Activated CD8-positive, alpha-beta memory T cell treated with anti-CD3 and anti-CD28 coated beads, Interleukin-2, amount 50 U/mL, for 48 hours (primary cell): ENCODE data around the gene ASPG.

ENCODE experiments used
- DNase-seq: peaks from one replicate; pipeline ENCODE4 v3.0.0-alpha.2; 2020

The ASPG gene

GRCh38 chr14:104085032-104085888 is at the start of gene ASPG:
ASPG (plus strand) TSS chr14:104085700; CDS start chr14:104085771, 71 bp downstream.
- no peak for DNase-seq

- no peak for DNase-seq
Observed at GRCh38 chr14:104036212-104036611, 49.3 kb upstream of the ASPG start.

GRCh38 chr14:104037074-104037473 is 48.4 kb upstream of the ASPG start:
- no peak for DNase-seq

GRCh38 chr14:104037903-104038302 is 47.6 kb upstream of the ASPG start:
- DNase-seq, result no peak

GRCh38 chr14:104039214-104039613 is 46.3 kb upstream of the ASPG start:
- no peak for DNase-seq

- DNase-seq, result no peak
Observed at GRCh38 chr14:104040539-104040938, 45.0 kb upstream of the ASPG start.

GRCh38 chr14:104041430-104042104 is 43.9 kb upstream of the ASPG start:
- no peak for DNase-seq

- DNase-seq, result no peak
Observed at GRCh38 chr14:104044016-104044415, 41.5 kb upstream of the ASPG start.

GRCh38 chr14:104047761-104048160 is 37.7 kb upstream of the ASPG start:
- no peak for DNase-seq

GRCh38 chr14:104048758-104049507 is 36.6 kb upstream of the ASPG start:
- no peak for DNase-seq

GRCh38 chr14:104049576-104050240 is 35.8 kb upstream of the ASPG start:
- no peak for DNase-seq

GRCh38 chr14:104051092-104051813 is 34.2 kb upstream of the ASPG start:
- no peak for DNase-seq

- no peak for DNase-seq
Observed at GRCh38 chr14:104054222-104054905, 31.1 kb upstream of the ASPG start.

GRCh38 chr14:104062281-104062680 is 23.2 kb upstream of the ASPG start:
- no peak for DNase-seq

GRCh38 chr14:104064003-104064402 is 21.5 kb upstream of the ASPG start:
- no peak for DNase-seq

- no peak for DNase-seq
Observed at GRCh38 chr14:104066279-104066678, 19.2 kb upstream of the ASPG start.

- DNase-seq, result no peak
Observed at GRCh38 chr14:104066719-104067295, 18.7 kb upstream of the ASPG start.

- DNase-seq, result no peak
Observed at GRCh38 chr14:104069541-104069940, 16.0 kb upstream of the ASPG start.

GRCh38 chr14:104072586-104072985 is 12.9 kb upstream of the ASPG start:
- DNase-seq, result no peak

GRCh38 chr14:104073764-104074163 is 11.7 kb upstream of the ASPG start:
- DNase-seq, result no peak

GRCh38 chr14:104075530-104076151 is 9.9 kb upstream of the ASPG start:
- no peak for DNase-seq
